Measurements from ENCODE around the gene SERINC5. TPM values are rescaled to one million over a fixed set of nuclear protein-coding genes. Genes with fewer than 3 reads are reported as not detected.

Gene SERINC5
- total and polyA plus RNA-seq, 7 donors = 0.70 to 8.6 (median 2.7) TPM

DNA sequence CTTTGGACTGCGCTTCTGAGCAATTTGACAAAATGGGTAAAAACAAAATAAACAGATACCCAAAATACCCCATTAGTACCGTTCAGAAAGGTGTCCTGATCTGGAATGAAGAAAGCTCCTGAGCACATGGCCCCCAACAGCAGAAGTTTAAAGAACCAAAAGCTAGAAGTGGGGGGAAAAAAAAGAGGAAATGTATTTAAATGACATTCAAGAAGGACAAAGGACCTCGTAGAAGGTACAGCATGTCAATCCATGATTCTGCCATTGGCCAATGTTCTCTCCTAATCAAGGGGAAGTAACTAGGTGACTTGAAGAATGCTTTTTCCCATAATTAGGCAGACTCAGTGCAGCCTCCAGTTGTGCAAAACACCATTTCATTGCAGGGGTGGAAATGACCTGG lies 78.6 kb downstream of the SERINC5 start:
- 66 to 90% (median 88%) methylated on average over 3 of the region's 3 CpGs for WGBS, 3 donors
- Histone ChIP-seq H3K4me3 (no peak overlapping the region), H3K9me3 (no peaks in the 10 kb centered on the region), H3K4me1 (peaks cover 5% of the 10 kb centered on the region), H3K27ac (no peak overlapping the region), H3K27me3 (ENCODE audit: insufficient read depth in 3 of 3, low read length in 2 of 3) (no peaks in the 10 kb centered on the region), H3K36me3 (ENCODE audit: insufficient read depth in 1 of 2, low read depth in 1 of 2) (peaks cover 0 to 23% of the 10 kb centered on the region in 2 donors)
- TF ChIP-seq, protein P1, sequence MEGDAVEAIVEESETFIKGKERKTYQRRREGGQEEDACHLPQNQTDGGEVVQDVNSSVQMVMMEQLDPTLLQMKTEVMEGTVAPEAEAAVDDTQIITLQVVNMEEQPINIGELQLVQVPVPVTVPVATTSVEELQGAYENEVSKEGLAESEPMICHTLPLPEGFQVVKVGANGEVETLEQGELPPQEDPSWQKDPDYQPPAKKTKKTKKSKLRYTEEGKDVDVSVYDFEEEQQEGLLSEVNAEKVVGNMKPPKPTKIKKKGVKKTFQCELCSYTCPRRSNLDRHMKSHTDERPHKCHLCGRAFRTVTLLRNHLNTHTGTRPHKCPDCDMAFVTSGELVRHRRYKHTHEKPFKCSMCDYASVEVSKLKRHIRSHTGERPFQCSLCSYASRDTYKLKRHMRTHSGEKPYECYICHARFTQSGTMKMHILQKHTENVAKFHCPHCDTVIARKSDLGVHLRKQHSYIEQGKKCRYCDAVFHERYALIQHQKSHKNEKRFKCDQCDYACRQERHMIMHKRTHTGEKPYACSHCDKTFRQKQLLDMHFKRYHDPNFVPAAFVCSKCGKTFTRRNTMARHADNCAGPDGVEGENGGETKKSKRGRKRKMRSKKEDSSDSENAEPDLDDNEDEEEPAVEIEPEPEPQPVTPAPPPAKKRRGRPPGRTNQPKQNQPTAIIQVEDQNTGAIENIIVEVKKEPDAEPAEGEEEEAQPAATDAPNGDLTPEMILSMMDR (IDR thresholded peaks at IDR 0.05) = no peak
- ATAC-seq (no peak), DNase-seq (no peak)
- intact Hi-C loops (cut with DNase I) = no loop called here

DNA sequence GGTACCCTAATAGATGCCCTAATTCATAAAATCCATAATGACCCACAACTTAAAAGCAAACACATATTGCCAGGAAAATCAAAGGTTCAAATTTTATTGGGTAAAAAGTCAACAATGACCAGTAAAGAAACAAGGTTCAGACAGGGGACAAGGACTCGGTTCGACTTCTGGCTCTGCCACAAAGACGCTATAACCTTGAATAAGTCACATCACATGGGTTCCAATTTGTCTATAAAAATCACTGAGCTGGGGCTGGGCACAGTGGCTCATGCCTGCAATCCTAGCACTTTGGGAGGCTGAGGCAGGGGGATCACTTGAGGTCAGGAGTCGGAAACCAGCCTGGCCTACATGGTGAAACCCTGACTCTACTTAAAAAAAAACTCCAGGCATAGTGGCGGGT lies 80.5 kb downstream of the SERINC5 start:
- H3K4me1 ChIP-seq = no peaks in the 10 kb centered on the region
- no peaks in the 10 kb centered on the region for H3K9me3 ChIP-seq
- DNase-seq (no peak), ATAC-seq (no peak)
- intact Hi-C loops (cut with DNase I) = no loop called here
- H3K27me3 ChIP-seq (ENCODE audit: insufficient read depth in 3 of 3, low read length in 2 of 3) = no peaks in the 10 kb centered on the region
- WGBS, 3 donors = 83 to 96% (median 83%) methylated on average over 5 of the region's 5 CpGs
- H3K4me3 ChIP-seq = no peak overlapping the region
- no peak overlapping the region for H3K27ac ChIP-seq
- H3K36me3 ChIP-seq (ENCODE audit: insufficient read depth in 1 of 2, low read depth in 1 of 2) = peaks cover 0 to 23% of the 10 kb centered on the region in 2 donors
- TF ChIP-seq, protein P1 (IDR thresholded peaks at IDR 0.05) = no peak

DNA sequence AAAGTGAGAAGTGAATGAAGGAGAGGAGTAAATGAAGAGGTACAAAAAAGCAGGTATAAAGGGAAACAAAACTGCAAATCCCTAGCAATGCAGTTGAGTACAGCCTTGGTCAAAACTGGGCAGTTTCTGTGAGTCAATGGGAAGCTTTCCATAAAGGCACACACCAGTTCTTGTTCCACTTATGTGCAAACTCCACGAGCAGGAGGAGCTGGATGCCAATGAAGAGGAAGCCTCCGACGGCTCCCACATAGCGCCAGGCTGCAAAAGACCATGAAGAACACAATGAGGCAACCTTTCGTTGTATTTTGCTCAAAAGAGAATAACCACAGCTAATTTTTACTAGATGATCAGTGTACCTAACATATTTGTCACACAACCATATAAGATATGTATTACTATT lies 81.1 kb downstream of the SERINC5 start:
- H3K4me3 ChIP-seq = no peak overlapping the region
- H3K27ac ChIP-seq = no peak overlapping the region
- TF ChIP-seq, protein P1 (IDR thresholded peaks at IDR 0.05) = no peak
- H3K4me1 ChIP-seq = no peaks in the 10 kb centered on the region
- no peaks in the 10 kb centered on the region for H3K27me3 ChIP-seq (ENCODE audit: insufficient read depth in 3 of 3, low read length in 2 of 3)
- DNase-seq (no peak), ATAC-seq (no peak)
- intact Hi-C loops (cut with DNase I) = no loop called here
- no peaks in the 10 kb centered on the region for H3K9me3 ChIP-seq
- peaks cover 0 to 23% of the 10 kb centered on the region in 2 donors for H3K36me3 ChIP-seq (ENCODE audit: insufficient read depth in 1 of 2, low read depth in 1 of 2)
- WGBS, 3 donors = 65 to 83% (median 80%) methylated on average over 5 of the region's 5 CpGs

DNA sequence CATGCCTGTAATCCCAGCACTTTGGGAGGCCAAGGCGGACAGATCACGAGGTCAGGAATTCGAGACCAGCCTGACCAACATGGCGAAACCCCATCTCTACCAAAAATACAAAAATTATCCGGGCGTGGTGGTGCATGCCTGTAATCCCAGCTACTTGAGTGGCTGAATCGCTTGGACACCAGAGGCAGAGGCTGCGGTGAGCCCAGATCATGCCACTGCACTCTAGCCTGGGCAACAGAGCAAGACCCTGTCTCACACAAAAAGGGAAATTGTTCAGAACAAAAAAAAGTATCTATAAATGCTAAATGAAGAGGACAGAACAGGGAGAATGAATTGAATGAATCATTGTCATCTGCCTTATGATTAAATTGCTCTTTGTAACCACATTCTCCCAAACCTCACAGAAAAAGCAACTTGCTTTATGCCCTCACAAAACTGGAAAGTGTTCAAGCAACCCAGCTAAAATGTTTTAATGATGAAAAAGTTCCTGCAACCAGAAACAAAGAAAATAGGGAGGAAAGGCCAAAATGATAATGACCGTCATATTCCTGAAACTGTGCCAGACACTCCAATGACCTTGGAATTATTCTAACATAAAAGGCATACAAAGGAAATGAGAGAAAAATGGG lies 83.7 kb downstream of the SERINC5 start:
- TF ChIP-seq, protein P1 (IDR thresholded peaks at IDR 0.05) = no peak
- H3K27ac ChIP-seq = no peak overlapping the region
- whole genome bisulfite sequencing, 3 donors = 89 to 92% (median 90%) methylated on average over 9 of the region's 9 CpGs

DNA sequence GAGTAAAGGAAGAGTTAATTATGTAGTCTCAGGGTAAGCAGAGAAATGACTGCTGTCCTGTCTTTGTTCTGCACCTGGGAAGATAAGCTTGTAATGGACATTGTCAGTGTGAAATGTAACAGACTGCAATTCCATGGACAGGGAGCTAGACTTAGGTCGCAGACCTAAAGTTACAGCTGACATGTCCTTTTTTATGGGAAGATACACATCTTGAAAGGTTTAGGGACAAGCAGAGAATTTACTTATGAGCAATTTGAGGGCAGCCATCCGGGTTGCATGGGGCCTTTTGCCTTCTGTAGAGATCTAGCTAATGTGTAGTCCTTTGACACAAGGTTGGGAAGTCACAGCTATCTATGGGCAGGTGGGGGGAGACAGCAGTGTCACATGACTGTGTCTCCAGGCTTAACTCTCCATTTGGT lies 85.7 kb downstream of the SERINC5 start:
- Histone ChIP-seq H3K27ac (no peak overlapping the region), H3K9me3 (no peaks in the 10 kb centered on the region), H3K27me3 (ENCODE audit: insufficient read depth in 3 of 3, low read length in 2 of 3) (no peaks in the 10 kb centered on the region), H3K36me3 (ENCODE audit: insufficient read depth in 1 of 2, low read depth in 1 of 2) (peaks cover 0 to 12% of the 10 kb centered on the region in 2 donors), H3K4me3 (no peak overlapping the region), H3K4me1 (peaks cover 8% of the 10 kb centered on the region)
- no peak for ATAC-seq
- intact Hi-C loops (cut with DNase I) = no loop called here
- TF ChIP-seq, protein P1 (IDR thresholded peaks at IDR 0.05) = no peak
- WGBS, 3 donors = 75 to 86% (median 85%) methylated on average over 2 of the region's 2 CpGs
- no peak for DNase-seq

More for the DNA sequence above, 83.7 kb downstream of the SERINC5 start:
- DNase-seq = no peak
- Histone ChIP-seq H3K4me1 (no peaks in the 10 kb centered on the region), H3K36me3 (ENCODE audit: insufficient read depth in 1 of 2, low read depth in 1 of 2) (peaks cover 0 to 20% of the 10 kb centered on the region in 2 donors), H3K27me3 (ENCODE audit: insufficient read depth in 3 of 3, low read length in 2 of 3) (no peaks in the 10 kb centered on the region), H3K9me3 (no peaks in the 10 kb centered on the region), H3K4me3 (no peak overlapping the region)
- intact Hi-C loops (cut with DNase I) = no loop called here
- no peak for ATAC-seq

All from psoas muscle (tissue), 8 donors.